ENCODE results near the gene BANP.
"Not testable (repeated sequence)": the region's sequence is repeated elsewhere in the genome, so short reads cannot be mapped to it uniquely, and the experiment has no call there.

BANP gene

DNA sequence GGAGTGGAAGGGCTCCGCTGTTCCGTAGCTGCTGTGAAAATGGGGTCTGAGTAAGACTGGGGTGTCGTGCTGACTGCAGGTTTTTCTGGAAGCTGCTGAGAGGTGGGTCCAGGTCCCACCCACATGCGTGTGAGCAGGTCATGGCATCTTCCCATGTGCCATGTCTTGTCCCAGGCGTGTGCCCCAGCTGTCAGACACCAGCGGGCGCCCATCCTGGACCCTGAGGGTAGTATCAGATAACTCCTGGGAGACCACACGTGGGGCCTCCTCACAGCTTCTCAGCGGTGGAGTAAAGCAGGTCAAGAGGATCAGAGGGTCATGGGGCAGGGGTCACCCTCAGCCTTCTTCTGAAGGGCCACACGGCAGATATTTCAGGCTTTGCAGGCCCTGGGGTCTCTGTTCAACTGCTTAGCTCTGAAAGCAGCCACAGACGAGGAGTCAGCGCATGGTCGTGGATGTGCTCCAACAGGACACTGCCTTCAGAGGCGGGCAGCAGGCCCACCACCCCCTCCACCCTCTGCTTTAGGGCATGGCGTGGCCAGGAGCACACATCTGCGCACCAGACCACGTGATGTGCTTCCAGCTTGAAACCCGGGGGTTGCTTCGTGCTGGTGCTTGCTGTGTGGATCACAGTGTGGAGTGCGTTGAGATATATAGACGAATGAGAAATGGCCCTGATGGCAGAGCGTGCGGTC is 68.7 kb downstream of the BANP start:
- DNase-seq, result no peak

GRCh38 chr16:88020516-88020885 is 69.3 kb downstream of the BANP start:
- no peak for DNase-seq

DNA sequence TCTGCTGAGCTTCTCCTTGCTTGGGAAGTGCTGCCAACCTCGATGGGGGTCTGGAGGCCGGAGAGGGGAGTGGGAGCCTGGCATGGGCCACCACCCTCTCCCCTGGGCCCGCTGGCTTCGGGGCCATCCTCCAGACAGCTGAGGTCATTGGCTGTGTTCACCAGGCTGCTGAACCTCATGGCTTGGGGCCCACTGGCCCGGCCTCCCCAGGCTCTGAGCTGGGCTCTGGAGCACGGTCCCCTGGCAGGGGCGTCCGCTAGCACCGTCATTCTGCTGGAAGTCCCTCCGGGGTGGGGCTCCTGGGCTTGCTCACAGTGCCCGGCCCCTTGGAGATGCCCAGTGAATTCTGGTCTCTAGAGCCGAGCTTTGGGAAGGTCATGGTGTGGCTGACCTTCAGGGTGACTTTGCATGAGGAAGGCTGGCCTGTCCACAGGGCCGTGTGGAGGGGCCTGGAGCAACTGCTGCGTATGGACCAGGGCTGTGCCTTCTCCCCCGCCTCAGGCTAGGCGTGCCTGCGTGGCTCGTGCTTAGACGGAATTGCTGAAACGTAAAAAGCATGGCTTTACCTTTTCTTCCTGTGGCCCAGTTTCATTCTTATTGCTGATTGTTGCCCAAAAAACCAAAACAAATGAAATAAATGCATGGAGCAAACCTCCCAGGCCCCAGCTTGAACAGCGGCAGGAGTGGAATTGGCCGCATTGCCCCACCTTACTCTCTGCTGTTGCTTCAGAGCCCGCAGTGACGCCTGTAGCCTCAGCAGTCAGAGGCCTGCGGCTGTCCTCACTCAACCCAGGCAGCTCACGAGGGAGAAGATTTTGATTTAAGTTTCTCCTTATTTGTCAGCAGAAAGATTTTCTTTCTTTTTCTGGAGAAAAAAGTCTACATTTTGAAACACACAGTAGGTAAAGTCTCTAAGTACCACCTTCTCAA is 70.1 kb downstream of the BANP start:
- DNase-seq, result not testable (repeated sequence)

DNA sequence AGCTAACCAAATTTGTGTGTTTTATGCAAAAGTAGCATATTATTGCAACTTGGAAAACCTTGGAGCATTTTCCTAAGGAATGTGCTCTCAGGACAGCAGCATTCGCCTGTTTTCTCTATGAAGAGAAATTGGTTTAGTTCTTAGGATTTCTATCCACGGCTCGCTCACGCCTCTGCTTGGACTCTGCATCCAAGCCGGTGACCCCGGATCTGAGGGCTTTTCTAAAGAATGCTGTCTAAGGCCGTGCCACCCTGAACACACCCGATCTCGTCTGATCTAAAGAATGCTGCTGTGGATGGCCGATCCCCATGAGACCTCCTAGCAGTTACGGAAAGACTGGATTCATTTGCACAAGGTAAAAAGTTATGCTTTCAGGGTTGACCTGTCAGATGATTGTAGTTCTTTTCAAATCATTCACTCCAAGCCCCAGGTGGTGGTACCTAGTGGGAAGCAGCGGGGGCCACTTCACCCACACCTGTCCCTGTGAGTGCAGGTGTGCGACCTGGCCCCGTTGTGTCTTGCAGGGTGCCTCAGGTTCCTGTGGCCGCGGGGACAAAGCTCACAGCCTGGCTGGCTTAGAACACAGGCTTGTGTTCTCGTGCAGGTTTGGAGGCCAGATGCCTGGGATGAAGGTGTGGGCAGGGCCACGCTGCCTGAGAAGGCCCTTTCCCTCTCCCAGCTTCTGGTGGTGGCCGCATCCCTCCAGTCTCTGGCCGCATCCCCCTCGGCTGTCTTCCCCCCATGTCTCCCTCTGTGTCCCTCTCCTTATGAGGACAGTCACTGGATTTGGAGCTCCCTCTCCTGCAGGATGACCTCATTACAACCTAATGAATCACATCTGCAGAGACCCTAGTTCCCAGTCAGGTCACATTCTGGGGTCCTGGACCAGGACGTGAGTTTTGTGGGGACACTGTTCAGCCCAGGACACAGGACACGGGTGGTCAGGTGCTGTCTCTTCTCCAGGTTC is 71.1 kb downstream of the BANP start:
- no peak for DNase-seq

- DNase-seq, result no peak
These were observed 72.1 kb downstream of the BANP start for GRCh38 chr16:88023366-88023765.

GRCh38 chr16:88023786-88024185 is 72.6 kb downstream of the BANP start:
- DNase-seq, result no peak

- peak; percentile 6 for DNase-seq
These were observed 73.4 kb downstream of the BANP start for GRCh38 chr16:88024491-88025085.

- not testable (repeated sequence) for DNase-seq
These were observed 73.9 kb downstream of the BANP start for GRCh38 chr16:88025086-88025492.

- not testable (repeated sequence) for DNase-seq
These were observed 74.8 kb downstream of the BANP start for GRCh38 chr16:88025828-88026555.

GRCh38 chr16:88026964-88027938 is 76.0 kb downstream of the BANP start:
- no peak for DNase-seq

DNA sequence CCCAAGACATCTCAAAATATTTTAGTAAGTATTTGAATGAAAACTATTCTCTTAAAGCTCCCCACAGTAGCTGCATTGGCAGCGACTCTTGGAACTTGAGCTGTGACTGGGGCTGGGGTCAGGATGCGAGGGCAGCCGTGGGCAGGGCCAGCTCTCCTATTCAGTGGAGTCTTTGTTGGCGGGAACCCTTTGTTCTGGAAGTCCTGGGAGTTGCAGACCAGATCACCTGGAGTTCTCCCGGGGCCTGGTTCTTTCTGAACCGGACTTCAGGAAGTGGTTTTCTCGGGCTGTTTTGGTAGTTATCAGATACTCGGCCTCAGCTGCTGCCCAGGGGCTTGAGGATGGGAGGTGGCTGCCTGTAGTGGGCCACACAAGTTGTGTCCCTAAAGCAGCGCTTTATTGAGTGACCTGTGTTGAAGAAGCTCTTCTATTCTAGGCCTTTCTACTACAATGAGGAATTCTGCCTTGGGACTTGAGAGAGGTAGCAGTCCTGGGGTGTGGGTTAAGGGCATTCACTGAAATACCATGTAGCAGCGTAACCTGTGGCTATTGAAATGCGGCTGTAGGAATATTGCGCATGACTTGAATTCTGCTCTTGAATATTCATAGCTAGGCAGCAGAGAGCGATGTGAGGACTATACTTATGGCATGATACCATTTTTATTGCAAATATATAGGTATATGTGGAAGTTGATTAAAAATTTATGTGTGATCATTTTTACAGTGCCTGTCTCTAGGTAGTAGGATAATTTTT is 77.1 kb downstream of the BANP start:
- not testable (repeated sequence) for DNase-seq

- DNase-seq, result no peak
These were observed 79.3 kb downstream of the BANP start for GRCh38 chr16:88030498-88030897.

GRCh38 chr16:88030961-88031360 is 79.7 kb downstream of the BANP start:
- not testable (repeated sequence) for DNase-seq

GRCh38 chr16:88033003-88033740 is 81.9 kb downstream of the BANP start:
- not testable (repeated sequence) for DNase-seq

GRCh38 chr16:88034770-88035169 is 83.5 kb downstream of the BANP start:
- DNase-seq, result no peak

DNA sequence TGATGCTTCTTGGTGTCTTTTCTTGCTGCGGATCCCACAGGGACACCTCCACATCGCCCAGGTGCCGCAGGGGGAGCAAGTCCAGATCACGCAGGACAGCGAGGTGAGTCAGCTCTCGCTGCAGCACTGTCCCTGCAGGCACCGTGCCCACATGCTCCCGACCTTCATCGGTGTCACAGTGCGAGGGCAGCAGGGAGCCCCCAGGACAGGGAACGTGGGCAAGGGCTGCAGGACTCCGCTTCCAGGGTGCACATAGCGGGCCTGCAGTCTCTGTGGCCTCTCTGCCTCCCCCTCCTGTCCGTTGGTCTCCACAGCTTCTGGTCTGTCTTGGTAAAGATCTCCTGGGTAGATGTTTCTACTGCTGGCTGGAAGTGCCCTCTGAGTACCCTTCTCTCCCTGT is 84.1 kb downstream of the BANP start:
- DNase-seq, result no peak

DNA sequence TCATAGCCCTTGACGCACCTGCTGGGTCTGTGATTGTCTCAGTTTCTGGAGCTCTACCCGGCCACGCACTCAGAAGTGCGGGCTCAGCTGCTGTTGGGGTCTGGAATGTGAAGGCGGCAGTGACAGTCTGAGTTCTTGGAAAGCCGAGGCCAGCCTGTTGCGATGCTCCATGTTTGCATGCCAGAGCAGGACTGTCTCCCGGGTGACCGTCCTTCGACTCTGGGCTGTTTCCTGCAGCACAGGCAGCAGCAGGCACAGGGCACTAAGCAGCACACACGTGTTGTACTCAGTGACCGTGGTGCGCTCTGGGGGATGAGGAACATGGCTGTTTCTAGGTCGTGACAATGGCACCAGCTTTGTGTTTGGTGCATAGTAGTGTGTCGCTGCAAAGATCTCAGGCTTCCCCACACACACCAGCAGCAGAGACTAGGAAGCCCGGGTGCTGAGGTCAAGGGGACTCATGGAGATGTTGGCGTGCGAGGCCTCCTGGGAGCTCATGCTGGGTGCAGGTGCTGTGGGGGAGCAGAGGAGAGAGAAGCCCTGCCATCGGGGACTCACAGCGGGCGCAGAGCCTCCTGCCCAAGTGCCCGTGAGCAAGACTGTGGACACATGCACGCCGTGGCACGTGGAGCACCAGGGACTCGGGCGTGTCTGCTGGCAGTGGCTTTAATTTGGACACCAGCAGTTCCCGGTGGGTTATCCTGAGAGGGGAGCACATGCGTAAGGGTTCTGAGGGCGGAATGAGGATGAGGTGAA is 84.8 kb downstream of the BANP start:
- not testable (repeated sequence) for DNase-seq

DNA sequence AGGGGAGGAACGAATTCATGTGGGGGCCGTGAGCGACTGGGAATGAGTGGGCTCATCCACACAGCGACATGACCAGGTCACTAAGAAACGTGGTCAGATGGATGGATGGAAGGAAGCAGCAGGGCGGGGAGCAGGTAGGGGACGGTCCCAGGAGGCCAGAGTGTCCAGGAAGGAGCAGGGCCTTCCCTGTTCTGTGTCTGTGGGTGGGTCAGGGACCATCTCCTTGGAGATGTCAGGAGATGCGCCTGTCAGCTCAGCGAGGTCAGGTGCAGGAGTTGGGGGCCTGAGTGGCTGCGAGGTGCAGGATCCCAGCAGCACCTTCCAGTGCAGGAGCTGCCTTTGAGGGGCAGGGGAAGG is 85.4 kb downstream of the BANP start:
- not testable (repeated sequence) for DNase-seq

All from NCI-H2227 treated with DMSO at 0.1 percent for 48 hours (cell line).